Germinal center (tissue), 1 donor: ENCODE measurements around the gene NSD1.
A peak's percentile ranks its signal among the peaks of the same experiment; 100 is the strongest.

Source experiments
- DNase-seq: peaks from one replicate; pipeline ENCODE4 v3.0.0; 2012; ENCODE audit warnings: mixed read lengths, low spot score

Gene NSD1

GRCh38 chr5:177133096-177133852, at the start of gene NSD1:
TSS of gene NSD1 (plus strand) at chr5:177133773. CDS start at chr5:177135104, 1,331 bp downstream.
- peak; percentile 94 for DNase-seq

- DNase-seq: no peak
Observed at GRCh38 chr5:177084175-177084574, 49.4 kb upstream of the NSD1 start.

- no peak for DNase-seq
Observed at GRCh38 chr5:177085985-177086653, 47.5 kb upstream of the NSD1 start.

GRCh38 chr5:177086654-177087397, 46.7 kb upstream of the NSD1 start, which contains the start of gene FGFR4:
TSS of gene FGFR4 (plus strand) at chr5:177086915. CDS start at chr5:177089603, 2,688 bp downstream.
- peak; percentile 94 for DNase-seq

- DNase-seq: no peak
Observed at GRCh38 chr5:177087398-177088005, 46.1 kb upstream of the NSD1 start.

- no peak for DNase-seq
Observed at GRCh38 chr5:177089127-177089526, 44.4 kb upstream of the NSD1 start.

DNA sequence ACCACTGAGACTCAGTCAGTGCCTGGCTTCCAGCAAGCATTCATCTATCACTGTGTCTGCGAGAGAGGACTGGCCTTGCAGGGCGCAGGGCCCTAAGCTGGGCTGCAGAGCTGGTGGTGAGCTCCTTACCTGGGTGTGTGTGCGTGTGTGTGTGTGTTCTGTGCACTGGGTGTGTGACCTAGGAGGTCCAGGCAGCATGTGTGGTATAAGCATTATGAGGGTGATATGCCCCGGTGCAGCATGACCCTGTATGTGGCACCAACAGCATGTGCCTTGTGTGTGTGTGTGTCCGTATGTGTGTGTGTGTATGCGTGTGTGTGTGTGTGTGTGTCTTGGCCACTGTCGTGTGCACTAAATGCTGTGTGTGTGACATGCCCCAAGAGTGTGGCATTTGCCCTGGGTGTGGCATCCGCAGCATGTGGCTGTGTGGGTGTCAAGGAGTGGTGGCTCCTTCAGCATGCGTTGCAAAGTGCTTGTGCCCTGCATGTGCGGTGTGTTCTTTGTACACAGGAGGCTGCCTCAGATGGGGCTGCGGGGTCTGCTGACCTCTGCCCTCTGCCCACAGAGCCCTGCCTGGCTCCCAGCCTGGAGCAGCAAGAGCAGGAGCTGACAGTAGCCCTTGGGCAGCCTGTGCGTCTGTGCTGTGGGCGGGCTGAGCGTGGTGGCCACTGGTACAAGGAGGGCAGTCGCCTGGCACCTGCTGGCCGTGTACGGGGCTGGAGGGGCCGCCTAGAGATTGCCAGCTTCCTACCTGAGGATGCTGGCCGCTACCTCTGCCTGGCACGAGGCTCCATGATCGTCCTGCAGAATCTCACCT, 43.5 kb upstream of the NSD1 start:
- no peak for DNase-seq

DNA sequence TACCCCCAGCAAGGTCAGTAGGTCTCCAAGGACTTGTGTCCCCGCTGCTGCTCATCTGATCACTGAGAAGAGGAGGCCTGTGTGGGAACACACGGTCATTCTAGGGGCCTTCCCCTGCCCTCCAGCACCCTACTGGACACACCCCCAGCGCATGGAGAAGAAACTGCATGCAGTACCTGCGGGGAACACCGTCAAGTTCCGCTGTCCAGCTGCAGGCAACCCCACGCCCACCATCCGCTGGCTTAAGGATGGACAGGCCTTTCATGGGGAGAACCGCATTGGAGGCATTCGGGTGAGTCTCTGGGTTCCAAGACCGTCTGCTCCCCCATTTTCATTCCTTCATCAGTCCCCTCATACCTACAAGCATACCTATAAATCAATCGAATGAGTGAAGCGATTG, 42.8 kb upstream of the NSD1 start:
- DNase-seq: no peak

DNA sequence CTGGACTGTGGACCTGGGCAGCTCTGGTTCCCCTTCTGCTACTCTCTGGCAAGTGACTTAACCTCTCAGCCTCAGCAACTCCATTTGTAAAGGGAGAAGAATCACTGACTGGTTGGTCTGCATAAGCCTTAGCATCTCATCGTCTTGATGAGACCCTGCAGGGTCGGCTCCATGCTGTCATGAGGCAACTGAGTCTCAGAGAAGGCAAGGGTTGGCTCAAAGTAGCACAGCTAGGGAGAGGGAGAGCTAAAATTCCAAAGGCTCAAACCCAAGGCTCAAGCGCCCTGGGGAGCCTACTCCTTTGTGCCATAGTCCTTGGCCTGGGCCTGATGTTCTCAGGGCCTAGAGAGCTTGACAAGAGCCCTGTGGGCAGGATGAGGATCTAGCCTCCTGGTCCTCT, 42.3 kb upstream of the NSD1 start:
- DNase-seq: no peak

- no peak for DNase-seq
Observed at GRCh38 chr5:177092178-177093081, 41.1 kb upstream of the NSD1 start.

DNA sequence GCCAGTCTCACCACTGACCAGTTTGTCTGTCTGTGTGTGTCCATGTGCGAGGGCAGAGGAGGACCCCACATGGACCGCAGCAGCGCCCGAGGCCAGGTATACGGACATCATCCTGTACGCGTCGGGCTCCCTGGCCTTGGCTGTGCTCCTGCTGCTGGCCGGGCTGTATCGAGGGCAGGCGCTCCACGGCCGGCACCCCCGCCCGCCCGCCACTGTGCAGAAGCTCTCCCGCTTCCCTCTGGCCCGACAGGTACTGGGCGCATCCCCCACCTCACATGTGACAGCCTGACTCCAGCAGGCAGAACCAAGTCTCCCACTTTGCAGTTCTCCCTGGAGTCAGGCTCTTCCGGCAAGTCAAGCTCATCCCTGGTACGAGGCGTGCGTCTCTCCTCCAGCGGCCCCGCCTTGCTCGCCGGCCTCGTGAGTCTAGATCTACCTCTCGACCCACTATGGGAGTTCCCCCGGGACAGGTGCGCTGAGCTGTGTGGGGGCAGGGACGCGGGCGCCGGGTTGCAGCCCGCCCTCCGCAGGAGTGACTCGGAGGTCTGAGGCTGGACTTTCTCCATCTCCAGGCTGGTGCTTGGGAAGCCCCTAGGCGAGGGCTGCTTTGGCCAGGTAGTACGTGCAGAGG, 40.4 kb upstream of the NSD1 start:
- no peak for DNase-seq

DNA sequence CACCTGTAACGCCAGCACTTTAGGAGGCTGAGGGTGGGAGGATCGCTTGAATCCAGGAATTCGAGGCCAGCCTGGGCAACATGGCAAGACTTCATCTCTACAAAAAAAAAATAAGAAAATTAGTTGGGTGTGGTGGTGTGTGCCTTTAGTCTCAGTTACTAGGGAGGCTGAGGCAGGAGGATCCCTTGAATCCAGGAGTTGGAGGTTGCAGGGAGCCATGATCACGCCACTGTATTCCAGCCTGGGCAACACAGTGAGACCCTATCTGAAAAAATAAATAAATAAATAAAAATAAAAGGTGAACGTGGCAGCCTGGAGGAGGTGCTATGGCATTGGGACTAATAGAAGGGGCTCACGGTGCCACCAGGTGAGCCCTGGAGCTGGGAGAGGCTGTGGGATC, 39.8 kb upstream of the NSD1 start:
- no peak for DNase-seq

DNA sequence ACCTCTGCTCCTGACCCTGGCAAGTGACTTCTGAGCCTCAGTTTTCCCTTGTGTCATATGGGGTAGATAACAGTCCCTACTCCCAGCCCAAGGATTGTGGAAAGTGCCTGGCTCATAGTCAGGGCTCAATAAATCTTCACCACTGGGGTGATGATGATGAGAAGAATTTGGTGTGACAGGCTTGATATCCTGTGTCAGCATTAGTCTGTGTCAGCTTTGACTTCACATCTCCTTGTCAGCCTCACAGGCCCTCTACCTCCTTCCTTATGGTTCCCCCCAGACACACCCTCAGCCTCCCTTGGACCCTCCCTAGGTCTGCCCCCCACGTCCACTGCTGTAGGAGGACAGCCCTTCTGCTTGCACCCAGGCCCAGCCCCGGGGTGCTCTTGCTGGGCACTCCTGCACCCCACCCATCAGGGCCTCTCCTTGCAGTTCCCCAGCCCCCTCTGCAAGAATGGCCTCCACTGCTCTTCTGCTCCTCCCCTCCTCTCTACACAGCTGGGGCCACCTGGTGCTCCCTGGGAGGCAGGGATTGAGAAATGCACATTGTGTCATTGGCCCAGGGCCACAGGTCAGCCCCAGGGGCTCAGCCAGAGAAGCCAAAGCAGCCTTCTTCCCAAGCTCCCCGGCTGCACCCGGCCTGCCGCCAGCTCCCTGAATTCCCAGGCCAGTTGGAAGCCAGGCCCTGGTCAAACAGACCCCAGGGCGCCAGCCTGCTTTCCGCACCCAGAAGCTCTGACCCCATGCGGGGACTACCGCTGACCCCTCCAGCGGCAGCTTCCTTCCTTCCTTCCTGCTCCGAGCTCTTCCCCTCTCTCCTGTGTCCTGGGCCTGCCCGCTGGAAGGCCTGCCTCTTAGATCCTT, 39.1 kb upstream of the NSD1 start:
- no peak for DNase-seq

- DNase-seq: no peak
Observed at GRCh38 chr5:177095088-177095669, 38.4 kb upstream of the NSD1 start.

GRCh38 chr5:177096162-177097015, 37.2 kb upstream of the NSD1 start:
- no peak for DNase-seq

- DNase-seq: no peak
Observed at GRCh38 chr5:177097016-177097985, 36.3 kb upstream of the NSD1 start.

- no peak for DNase-seq
Observed at GRCh38 chr5:177098120-177098469, 35.5 kb upstream of the NSD1 start.
